Measurements from ENCODE around the gene GPR84. TPM values are rescaled to one million over a fixed set of nuclear protein-coding genes. Genes with fewer than 3 reads are reported as not detected.

Gene GPR84
- total and polyA plus RNA-seq, 9 of the 15 experiments (the other 6 are each of a cell fraction or from before 2014, with no cell fraction given) = 0.07 to 0.18 (median 0.11) TPM; not detected in 5

DNA sequence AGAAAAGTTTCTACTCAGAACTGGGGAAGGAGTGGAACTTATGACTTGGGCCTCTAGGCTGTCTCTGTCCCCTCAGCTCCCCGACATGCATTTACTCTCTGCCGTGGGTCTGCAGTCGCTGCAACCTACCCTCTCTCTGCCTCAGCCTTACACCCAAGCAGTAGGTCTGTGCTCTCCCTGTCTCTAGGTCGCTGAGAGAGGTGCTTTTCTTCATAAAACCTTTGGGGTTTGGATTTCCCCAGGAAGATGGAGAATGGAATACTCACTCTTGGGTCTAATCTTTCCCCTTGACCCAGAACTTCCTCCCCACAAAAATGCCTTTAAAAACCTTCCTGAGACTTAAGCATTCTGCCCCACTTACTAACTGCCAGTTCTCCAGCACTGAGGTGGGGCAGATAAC, 12.9 kb downstream of the GPR84 start:
- 63% methylated on average over 4 of the region's 4 CpGs for WGBS (ENCODE audit: insufficient coverage, low coverage, missing lambda C conversion rate)
- in situ Hi-C loops (cut with MboI) = no loop called here
- no peaks in the 10 kb centered on the region for H3K9me3 ChIP-seq (replicated peaks; ENCODE audit: control insufficient read depth, insufficient read depth, low read depth, low read length)

More for the DNA sequence above, 12.9 kb downstream of the GPR84 start:
- H3K36me3 ChIP-seq (ENCODE audit: control insufficient read depth, insufficient read depth, low read length) = peaks cover 58% of the 10 kb centered on the region
- FAIRE-seq (peak; percentile 48), DNase-seq (ENCODE audit: extremely low read depth in 1 of 4, low spot score in 3 of 4) (no peak), ATAC-seq (peak; percentile 7; the same call in 2 of the 3 replicates)
- TSS peak; percentile 79 for BruUV-seq (replicated peaks)
- intact Hi-C loops (cut with micrococcal nuclease) = no loop called here
- no peak overlapping the region for H3K4me3 ChIP-seq
- H3K9me1 ChIP-seq (ENCODE audit: control insufficient read depth, insufficient read depth, low read length) = no peaks in the 10 kb centered on the region
- CTCF ChIA-PET (ENCODE audit: low intra/inter-chr PET ratio) = no interaction called here
- POLR2A ChIA-PET = interaction anchor here (0.7 to 5.6 kb wide), 5 partner anchors 8 to 56 kb away, joined by 3 to 43 read pairs (median 3); no protein-coding TSS in a partner anchor
- H3K27me3 ChIP-seq (ENCODE audit: control insufficient read depth in 2 of 2, insufficient read depth in 2 of 2, low read length in 2 of 2) = no peaks in the 10 kb centered on the region
- TF ChIP-seq, protein P1, sequence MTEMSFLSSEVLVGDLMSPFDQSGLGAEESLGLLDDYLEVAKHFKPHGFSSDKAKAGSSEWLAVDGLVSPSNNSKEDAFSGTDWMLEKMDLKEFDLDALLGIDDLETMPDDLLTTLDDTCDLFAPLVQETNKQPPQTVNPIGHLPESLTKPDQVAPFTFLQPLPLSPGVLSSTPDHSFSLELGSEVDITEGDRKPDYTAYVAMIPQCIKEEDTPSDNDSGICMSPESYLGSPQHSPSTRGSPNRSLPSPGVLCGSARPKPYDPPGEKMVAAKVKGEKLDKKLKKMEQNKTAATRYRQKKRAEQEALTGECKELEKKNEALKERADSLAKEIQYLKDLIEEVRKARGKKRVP (CRISPR knock-in tag; IDR thresholded peaks at IDR 0.05) = no peak
- TF ChIP-seq, protein P2, sequence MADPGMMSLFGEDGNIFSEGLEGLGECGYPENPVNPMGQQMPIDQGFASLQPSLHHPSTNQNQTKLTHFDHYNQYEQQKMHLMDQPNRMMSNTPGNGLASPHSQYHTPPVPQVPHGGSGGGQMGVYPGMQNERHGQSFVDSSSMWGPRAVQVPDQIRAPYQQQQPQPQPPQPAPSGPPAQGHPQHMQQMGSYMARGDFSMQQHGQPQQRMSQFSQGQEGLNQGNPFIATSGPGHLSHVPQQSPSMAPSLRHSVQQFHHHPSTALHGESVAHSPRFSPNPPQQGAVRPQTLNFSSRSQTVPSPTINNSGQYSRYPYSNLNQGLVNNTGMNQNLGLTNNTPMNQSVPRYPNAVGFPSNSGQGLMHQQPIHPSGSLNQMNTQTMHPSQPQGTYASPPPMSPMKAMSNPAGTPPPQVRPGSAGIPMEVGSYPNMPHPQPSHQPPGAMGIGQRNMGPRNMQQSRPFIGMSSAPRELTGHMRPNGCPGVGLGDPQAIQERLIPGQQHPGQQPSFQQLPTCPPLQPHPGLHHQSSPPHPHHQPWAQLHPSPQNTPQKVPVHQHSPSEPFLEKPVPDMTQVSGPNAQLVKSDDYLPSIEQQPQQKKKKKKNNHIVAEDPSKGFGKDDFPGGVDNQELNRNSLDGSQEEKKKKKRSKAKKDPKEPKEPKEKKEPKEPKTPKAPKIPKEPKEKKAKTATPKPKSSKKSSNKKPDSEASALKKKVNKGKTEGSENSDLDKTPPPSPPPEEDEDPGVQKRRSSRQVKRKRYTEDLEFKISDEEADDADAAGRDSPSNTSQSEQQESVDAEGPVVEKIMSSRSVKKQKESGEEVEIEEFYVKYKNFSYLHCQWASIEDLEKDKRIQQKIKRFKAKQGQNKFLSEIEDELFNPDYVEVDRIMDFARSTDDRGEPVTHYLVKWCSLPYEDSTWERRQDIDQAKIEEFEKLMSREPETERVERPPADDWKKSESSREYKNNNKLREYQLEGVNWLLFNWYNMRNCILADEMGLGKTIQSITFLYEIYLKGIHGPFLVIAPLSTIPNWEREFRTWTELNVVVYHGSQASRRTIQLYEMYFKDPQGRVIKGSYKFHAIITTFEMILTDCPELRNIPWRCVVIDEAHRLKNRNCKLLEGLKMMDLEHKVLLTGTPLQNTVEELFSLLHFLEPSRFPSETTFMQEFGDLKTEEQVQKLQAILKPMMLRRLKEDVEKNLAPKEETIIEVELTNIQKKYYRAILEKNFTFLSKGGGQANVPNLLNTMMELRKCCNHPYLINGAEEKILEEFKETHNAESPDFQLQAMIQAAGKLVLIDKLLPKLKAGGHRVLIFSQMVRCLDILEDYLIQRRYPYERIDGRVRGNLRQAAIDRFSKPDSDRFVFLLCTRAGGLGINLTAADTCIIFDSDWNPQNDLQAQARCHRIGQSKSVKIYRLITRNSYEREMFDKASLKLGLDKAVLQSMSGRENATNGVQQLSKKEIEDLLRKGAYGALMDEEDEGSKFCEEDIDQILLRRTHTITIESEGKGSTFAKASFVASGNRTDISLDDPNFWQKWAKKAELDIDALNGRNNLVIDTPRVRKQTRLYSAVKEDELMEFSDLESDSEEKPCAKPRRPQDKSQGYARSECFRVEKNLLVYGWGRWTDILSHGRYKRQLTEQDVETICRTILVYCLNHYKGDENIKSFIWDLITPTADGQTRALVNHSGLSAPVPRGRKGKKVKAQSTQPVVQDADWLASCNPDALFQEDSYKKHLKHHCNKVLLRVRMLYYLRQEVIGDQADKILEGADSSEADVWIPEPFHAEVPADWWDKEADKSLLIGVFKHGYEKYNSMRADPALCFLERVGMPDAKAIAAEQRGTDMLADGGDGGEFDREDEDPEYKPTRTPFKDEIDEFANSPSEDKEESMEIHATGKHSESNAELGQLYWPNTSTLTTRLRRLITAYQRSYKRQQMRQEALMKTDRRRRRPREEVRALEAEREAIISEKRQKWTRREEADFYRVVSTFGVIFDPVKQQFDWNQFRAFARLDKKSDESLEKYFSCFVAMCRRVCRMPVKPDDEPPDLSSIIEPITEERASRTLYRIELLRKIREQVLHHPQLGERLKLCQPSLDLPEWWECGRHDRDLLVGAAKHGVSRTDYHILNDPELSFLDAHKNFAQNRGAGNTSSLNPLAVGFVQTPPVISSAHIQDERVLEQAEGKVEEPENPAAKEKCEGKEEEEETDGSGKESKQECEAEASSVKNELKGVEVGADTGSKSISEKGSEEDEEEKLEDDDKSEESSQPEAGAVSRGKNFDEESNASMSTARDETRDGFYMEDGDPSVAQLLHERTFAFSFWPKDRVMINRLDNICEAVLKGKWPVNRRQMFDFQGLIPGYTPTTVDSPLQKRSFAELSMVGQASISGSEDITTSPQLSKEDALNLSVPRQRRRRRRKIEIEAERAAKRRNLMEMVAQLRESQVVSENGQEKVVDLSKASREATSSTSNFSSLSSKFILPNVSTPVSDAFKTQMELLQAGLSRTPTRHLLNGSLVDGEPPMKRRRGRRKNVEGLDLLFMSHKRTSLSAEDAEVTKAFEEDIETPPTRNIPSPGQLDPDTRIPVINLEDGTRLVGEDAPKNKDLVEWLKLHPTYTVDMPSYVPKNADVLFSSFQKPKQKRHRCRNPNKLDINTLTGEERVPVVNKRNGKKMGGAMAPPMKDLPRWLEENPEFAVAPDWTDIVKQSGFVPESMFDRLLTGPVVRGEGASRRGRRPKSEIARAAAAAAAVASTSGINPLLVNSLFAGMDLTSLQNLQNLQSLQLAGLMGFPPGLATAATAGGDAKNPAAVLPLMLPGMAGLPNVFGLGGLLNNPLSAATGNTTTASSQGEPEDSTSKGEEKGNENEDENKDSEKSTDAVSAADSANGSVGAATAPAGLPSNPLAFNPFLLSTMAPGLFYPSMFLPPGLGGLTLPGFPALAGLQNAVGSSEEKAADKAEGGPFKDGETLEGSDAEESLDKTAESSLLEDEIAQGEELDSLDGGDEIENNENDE (IDR thresholded peaks at IDR 0.05; ENCODE audit: low read depth, low read length) = no peak
- no peak for TF ChIP-seq NEUROD1 (IDR thresholded peaks at IDR 0.05; ENCODE audit: borderline replicate concordance, low read depth, low read length, partially characterized antibody)
- TF ChIP-seq, protein P3, sequence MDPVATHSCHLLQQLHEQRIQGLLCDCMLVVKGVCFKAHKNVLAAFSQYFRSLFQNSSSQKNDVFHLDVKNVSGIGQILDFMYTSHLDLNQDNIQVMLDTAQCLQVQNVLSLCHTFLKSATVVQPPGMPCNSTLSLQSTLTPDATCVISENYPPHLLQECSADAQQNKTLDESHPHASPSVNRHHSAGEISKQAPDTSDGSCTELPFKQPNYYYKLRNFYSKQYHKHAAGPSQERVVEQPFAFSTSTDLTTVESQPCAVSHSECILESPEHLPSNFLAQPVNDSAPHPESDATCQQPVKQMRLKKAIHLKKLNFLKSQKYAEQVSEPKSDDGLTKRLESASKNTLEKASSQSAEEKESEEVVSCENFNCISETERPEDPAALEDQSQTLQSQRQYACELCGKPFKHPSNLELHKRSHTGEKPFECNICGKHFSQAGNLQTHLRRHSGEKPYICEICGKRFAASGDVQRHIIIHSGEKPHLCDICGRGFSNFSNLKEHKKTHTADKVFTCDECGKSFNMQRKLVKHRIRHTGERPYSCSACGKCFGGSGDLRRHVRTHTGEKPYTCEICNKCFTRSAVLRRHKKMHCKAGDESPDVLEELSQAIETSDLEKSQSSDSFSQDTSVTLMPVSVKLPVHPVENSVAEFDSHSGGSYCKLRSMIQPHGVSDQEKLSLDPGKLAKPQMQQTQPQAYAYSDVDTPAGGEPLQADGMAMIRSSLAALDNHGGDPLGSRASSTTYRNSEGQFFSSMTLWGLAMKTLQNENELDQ (CRISPR knock-in tag; IDR thresholded peaks at IDR 0.05; ENCODE audit: borderline replicate concordance) = no peak
- no peak overlapping the region for H2AFZ ChIP-seq (ENCODE audit: low read depth, low read length)
- H3K79me2 ChIP-seq (ENCODE audit: control insufficient read depth, insufficient read depth, low read length) = no peaks in the 10 kb centered on the region
- no peaks in the 10 kb centered on the region for H4K20me1 ChIP-seq (replicated peaks; ENCODE audit: control insufficient read depth, insufficient read depth, low read length)
- peak overlapping the region in 1 of 2 experiments; percentile 73; a peak in 1 of 4 replicates for H3K9ac ChIP-seq (ENCODE audit: insufficient read depth in 1 of 2, low read depth in 2 of 2, low read length in 2 of 2)
- peaks cover 32 to 43% of the 10 kb centered on the region in 2 experiments for H3K4me1 ChIP-seq (replicated peaks in 1 of 2; ENCODE audit: control insufficient read depth in 2 of 2, insufficient read depth in 2 of 2, low read length in 2 of 2)
- H3K27ac ChIP-seq (ENCODE audit: extremely low read depth, low read depth, low read length) = peak overlapping the region; percentile 58; the same call in 2 of the 3 replicates
- no peak overlapping the region for H3K4me2 ChIP-seq (ENCODE audit: insufficient read depth, low read length)

All from K562 (cell line).